Activated gamma-delta T cell treated with anti-CD3 and anti-CD28 coated beads, Interleukin-2, amount 50 U/mL, for 16 hours (primary cell): Measurements from ENCODE around the gene ZBTB20.

Source experiments
- DNase-seq: peaks from one replicate; pipeline ENCODE4 v3.0.0-alpha.2; 2020; ENCODE audit warnings: low read depth

Gene ZBTB20

GRCh38 chr3:114519415-114519814 lies 627.7 kb downstream of the ZBTB20 start:
- DNase-seq: no peak

DNA sequence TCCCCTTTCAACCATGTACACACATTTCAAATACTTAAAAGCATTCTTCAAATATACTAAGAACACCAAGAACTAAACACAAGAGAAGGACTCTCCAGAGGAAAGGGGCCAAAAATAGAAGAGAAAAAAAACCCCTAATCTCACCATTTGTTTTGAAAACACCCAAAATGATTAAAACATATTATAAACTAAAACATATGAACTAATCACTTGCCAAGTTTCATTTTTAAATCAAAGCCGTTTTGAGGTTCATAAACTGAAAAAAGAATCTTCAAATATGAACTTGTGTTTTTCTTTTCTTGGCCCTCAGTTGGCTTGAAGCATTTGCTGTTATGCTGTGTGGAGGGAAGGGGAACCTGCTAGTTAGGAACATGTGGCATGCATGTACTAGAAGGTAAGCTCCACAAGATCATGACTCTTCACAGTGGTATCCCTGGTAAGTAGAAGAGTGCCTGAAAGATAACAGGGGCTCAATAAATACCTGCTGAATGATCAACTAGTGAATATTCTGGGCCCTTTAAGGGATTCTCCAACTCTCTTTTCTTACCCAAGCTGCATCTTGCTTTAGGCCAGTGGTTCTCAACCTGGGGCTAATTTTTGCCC lies 628.8 kb downstream of the ZBTB20 start:
- DNase-seq: no peak

- DNase-seq: no peak
These were observed 636.9 kb downstream of the ZBTB20 start for GRCh38 chr3:114510201-114510600.

DNA sequence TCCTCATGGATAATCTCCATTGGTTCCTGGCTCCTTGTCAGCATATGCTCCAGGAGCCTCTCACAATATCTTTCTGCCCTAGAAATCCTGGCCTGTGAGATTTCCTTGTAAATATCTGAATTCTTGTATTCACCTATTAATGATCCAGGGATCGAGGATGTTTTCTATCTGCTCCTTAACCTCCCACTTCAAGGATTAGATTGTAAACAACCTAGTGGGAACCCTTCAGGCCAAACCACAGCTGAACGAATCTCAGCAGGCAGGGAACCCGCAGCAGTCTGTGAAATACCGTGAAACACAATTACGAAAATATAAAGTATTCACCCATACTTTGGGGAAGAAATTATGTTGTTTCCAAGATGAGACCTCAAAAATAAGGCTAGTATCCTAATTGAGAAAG lies 637.3 kb downstream of the ZBTB20 start:
- DNase-seq: no peak

- DNase-seq: no peak
These were observed 638.1 kb downstream of the ZBTB20 start for GRCh38 chr3:114508976-114509375.

- DNase-seq: no peak
These were observed 638.9 kb downstream of the ZBTB20 start for GRCh38 chr3:114508208-114508607.

GRCh38 chr3:114506591-114507300 lies 640.3 kb downstream of the ZBTB20 start:
- DNase-seq: no peak

DNA sequence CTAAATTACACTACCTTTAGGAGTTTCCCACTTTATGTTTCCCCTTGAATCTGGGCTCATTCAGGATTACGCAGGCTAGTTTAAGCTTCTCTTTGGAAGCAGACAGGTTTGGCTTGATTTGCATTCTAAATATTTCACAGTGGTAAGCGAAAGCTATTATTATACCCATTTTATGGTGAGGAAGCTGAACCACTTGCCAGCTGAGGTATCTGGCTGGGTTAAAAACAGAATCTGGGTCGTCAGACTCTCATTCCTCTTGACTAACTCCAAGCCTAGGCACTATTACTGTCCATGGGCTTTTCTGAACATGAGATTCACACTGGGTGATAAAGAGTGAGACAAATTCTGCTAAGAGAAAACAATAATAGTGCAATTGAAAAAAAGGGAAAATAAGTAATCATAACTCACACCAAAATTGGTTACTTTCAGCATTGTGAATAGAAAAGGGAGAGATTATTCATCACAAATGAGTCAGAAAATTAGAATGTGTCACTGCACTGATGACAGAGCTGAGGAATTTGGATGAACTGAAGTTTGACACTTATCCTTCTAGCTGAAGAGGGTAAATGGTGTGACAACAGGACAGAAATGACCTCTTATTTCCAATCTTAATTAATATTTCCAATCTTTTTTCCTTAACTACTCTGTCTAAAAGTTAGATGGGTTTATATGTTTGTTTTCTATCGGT lies 642.0 kb downstream of the ZBTB20 start:
- no peak for DNase-seq

- no peak for DNase-seq
These were observed 644.9 kb downstream of the ZBTB20 start for GRCh38 chr3:114502204-114502603.

- no peak for DNase-seq
These were observed 647.1 kb downstream of the ZBTB20 start for GRCh38 chr3:114499976-114500375.

- no peak for DNase-seq
These were observed 648.3 kb downstream of the ZBTB20 start for GRCh38 chr3:114498539-114499370.

GRCh38 chr3:114496874-114497273 lies 650.2 kb downstream of the ZBTB20 start:
- no peak for DNase-seq

- no peak for DNase-seq
These were observed 650.6 kb downstream of the ZBTB20 start for GRCh38 chr3:114496466-114496865.

DNA sequence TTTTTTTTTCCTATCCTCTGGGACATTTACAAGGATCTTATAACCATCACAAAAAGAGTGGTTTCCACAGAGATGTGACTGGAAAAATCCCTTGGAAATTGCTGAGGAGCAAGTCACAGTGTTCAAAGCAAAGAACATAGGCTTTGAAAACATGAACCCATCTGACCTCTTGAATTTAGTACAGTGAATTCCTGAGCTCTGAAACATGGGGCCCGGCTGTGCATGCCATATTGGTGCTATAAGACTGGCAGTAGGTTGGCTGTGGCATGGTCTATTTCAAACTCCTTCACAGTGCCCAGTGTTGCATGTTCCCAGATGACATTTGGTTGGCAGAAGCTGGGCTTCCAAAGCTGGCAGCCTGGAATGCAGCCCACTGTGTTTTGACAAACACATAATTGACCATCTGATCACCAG lies 651.1 kb downstream of the ZBTB20 start:
- DNase-seq: no peak

- DNase-seq: no peak
These were observed 652.6 kb downstream of the ZBTB20 start for GRCh38 chr3:114494498-114494897.

DNA sequence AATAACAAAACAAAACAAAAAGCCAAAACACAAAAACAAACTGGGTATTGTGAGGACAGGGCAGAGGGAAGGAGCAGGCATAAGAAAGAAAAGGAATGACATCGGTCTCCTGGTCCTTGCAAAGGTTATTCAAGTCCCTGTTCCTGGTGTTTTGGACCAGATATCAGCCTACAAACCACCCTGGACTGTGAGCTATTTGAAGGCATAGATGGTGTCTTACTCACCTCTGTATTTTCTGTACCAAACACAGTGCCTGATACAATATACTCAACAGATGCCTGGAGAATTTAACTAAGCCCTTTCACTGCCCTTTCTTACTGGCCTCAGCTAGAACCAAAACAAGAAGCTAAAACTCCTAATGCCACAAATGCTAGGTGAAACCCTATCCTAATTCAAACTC lies 656.3 kb downstream of the ZBTB20 start:
- DNase-seq: no peak

DNA sequence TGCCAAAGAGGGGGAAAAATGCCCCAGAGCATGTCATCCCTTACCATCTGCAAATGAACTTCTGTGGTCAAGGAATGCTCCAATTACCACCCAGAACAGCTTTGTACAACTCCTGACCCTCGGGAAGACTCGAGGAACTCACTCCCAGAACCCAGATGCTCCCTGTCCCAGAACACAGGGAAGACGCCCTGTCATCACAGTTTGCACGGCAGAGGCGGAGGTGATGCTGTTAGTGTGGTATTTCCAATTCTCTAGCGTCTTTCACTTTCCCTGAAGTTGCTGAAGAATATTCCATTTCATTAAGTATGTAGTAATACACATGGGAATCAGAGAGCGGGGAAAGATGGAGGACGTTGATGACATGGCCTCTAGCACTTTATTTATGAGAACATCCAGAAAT lies 659.6 kb downstream of the ZBTB20 start:
- DNase-seq: no peak

GRCh38 chr3:114484919-114485318 lies 662.2 kb downstream of the ZBTB20 start:
- DNase-seq: no peak

GRCh38 chr3:114481113-114481512 lies 666.0 kb downstream of the ZBTB20 start:
- no peak for DNase-seq

DNA sequence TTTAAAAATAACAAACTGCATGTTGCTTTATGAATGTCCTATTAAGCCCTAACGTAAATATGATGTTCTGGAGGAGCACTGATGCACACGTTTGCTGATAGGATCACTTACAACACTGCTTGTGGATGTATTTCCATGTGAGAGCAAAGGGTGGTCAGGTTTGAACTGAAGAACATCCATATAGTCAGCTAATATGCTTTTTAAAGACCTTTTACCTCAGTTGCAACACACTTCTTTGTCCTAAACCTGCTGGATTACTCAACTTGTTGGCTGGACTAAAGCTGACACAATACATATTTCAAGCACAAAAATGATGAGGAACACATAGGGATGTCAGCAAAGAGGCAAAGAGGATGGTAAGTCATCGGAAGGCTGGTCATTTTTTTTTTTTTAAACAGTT lies 666.6 kb downstream of the ZBTB20 start:
- no peak for DNase-seq

DNA sequence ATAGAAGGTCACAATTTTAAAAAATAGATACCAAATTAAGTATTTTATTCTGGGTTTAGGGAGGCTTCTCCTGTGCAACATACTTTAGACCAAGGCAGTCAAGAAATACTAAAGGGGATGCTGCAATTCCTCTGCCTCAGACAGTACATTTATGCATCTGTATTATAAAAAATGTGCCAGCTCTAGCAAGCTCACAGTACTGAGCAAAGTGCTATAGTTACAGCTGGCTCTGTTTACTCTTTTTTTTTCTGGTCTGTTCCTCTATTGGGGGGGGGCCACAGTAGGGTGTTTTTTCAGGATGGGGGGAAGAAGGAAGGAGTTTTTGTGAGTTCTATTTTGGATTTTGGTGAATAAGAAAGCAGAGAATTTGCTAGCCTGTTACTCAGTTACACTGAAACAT lies 668.3 kb downstream of the ZBTB20 start:
- no peak for DNase-seq

DNA sequence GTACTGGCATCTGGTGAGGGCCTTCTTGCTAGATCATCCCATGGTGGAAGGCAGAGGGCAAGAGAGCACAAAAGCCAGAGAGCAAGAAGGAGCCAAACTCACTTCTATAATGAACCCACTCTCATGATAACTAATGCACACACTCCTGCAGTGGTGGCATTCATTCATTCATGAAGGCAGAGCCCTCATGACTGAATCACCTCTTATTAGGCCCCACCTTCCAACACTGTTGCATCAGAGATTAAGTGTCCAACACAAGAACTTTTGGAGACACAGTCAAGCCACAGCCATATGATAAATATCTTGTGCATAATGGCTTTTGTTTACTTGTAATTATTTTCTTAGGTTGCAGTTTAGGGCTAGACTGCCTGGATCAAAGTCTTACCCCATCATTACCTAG lies 670.6 kb downstream of the ZBTB20 start:
- no peak for DNase-seq

DNA sequence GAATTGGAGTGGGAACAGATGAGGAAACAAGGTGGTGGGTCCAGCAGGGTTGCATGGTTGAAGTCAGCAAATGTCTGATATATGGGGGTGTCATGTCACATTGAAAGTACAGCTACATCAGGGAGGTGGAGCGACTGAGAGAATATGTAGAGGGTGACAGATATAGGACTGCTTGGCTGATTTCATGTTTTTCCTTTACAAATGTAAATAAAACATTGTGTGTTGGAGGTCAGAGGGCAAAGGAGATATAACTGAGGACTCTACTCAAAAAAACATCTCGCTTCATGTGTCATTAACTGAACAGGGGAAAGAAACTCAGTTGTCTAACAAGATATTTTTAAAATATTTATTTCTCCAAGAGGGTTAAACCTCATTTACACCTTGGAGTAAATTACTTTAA lies 675.6 kb downstream of the ZBTB20 start:
- DNase-seq: no peak
